Measurements from ENCODE around the gene ZDHHC1. TPM values are rescaled to one million over a fixed set of nuclear protein-coding genes. Genes with fewer than 3 reads are reported as not detected.

ZDHHC1 gene, protein sequence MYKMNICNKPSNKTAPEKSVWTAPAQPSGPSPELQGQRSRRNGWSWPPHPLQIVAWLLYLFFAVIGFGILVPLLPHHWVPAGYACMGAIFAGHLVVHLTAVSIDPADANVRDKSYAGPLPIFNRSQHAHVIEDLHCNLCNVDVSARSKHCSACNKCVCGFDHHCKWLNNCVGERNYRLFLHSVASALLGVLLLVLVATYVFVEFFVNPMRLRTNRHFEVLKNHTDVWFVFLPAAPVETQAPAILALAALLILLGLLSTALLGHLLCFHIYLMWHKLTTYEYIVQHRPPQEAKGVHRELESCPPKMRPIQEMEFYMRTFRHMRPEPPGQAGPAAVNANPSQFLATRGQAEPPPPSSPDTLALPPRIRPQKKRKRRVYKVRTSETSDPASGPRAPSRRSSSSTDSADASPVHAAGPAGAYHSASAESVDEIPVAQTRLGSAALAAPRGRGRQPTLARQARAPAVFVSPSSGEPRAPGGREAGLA
- total RNA-seq = under 1 TPM; 0.36 to 0.40 TPM

DNA sequence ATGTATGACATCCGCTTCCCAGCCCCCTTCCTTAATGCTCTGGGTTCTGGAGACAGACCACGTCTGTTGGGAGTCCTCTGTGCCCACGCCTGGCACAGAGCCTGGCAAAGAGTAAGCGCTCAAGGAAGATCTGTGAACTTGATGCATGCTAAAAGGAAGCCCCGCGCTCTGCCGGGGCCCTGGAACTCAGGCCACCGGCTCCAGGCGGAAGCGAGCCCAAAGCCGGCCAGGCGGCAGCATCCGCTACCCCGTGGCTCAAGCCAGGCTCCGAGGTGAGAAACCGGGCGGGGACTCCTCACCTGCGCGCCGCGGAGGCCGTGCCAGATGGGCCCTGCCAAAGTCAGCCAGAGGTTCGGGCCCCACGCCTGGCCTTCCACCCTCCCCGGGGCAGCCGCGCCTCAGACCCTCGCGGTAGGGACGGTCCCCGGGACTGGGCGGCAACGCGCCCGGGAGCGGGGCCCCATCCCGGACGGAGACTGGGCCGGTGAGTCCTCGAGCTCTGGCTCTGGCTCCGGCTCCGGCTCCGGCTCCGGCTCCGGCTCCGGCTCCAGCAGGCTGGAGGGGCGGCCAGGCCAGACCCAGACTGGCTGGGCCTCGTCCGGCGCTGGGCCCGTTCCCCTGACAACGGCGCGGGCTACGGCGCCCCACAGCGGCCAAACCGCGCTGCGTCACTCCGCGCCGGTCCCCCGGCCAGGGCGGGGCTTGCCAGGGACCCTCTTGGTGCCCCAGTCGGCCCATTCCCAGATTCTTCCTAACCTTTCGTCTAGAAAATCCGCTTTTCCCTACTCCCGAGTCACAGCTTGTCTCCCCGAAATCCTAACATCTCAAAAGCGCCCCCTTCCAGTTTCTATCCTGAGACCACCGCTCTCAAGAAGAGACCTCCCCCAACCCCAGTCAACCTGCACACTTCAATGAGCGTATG lies at the start of gene ZDHHC1:
Gene ZDHHC1 (minus strand): TSS at position 606 of the 922 bp plus-strand sequence. CDS start 8,702 bp downstream, outside the sequence.
- Mint-ChIP-seq H3K36me3 (no peaks in the 10 kb centered on the region), H3K27me3 (peaks cover 40% of the 10 kb centered on the region), H3K27ac (peak within 1 kb of the TSS; percentile 31), H3K4me3 (peak within 1 kb of the TSS; percentile 65), H3K9me3 (no peaks in the 10 kb centered on the region), H3K4me1 (peaks cover 6% of the 10 kb centered on the region)
- POLR2A ChIA-PET = interaction anchor here (1.5 kb wide), 1 partner anchor 12 kb away, joined by 4 read pairs; no protein-coding TSS in a partner anchor
- ATAC-seq (ENCODE audit: low read depth) (peak; percentile 82), DNase-seq (peak; percentile 78)

- DNase-seq (no peak), ATAC-seq (ENCODE audit: low read depth) (no peak)
- no peak overlapping the region for H3K4me3 Mint-ChIP-seq
- POLR2A ChIA-PET = no interaction called here
- H3K36me3 Mint-ChIP-seq = no peaks in the 10 kb centered on the region
- H3K27ac Mint-ChIP-seq = peak overlapping the region; percentile 30
- H3K27me3 Mint-ChIP-seq = no peaks in the 10 kb centered on the region
- H3K4me1 Mint-ChIP-seq = peaks cover 5% of the 10 kb centered on the region
- no peaks in the 10 kb centered on the region for H3K9me3 Mint-ChIP-seq
These were observed 48.3 kb upstream of the ZDHHC1 start for GRCh38 chr16:67464565-67464964.

GRCh38 chr16:67463691-67464090 lies 47.4 kb upstream of the ZDHHC1 start:
- H3K4me3 Mint-ChIP-seq = no peak overlapping the region
- DNase-seq (no peak), ATAC-seq (ENCODE audit: low read depth) (no peak)
- POLR2A ChIA-PET = no interaction called here
- no peaks in the 10 kb centered on the region for H3K27me3 Mint-ChIP-seq
- H3K9me3 Mint-ChIP-seq = no peaks in the 10 kb centered on the region
- H3K27ac Mint-ChIP-seq = no peak overlapping the region
- peaks cover 6% of the 10 kb centered on the region for H3K4me1 Mint-ChIP-seq
- H3K36me3 Mint-ChIP-seq = no peaks in the 10 kb centered on the region

DNA sequence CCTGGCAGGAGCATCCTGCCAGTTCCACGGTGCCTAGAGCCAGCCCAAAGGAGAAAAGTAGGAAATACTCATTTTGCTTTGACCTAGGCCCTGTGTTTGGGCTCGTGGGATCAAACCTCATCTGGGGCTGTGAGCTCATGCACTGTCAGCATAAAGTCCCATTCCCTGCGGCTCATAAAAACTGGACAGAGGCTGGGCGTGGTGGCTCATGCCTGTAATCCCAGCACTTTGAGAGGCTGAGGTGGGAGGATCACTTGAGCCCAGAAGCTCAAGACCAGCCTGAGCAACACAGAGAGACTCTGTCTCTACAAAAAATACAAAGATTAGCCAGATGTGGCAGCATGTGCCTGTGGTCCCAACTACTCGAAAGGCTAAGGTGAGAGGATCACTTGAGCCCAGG lies 46.8 kb upstream of the ZDHHC1 start:
- Mint-ChIP-seq H3K27ac (no peak overlapping the region), H3K36me3 (no peaks in the 10 kb centered on the region), H3K9me3 (no peaks in the 10 kb centered on the region), H3K4me1 (peaks cover 8% of the 10 kb centered on the region), H3K4me3 (no peak overlapping the region), H3K27me3 (no peaks in the 10 kb centered on the region)
- ATAC-seq (ENCODE audit: low read depth) (no peak), DNase-seq (no peak)
- POLR2A ChIA-PET = interaction anchor here (0.7 kb wide), 1 partner anchor 35 kb away, joined by 3 read pairs; no protein-coding TSS in a partner anchor

DNA sequence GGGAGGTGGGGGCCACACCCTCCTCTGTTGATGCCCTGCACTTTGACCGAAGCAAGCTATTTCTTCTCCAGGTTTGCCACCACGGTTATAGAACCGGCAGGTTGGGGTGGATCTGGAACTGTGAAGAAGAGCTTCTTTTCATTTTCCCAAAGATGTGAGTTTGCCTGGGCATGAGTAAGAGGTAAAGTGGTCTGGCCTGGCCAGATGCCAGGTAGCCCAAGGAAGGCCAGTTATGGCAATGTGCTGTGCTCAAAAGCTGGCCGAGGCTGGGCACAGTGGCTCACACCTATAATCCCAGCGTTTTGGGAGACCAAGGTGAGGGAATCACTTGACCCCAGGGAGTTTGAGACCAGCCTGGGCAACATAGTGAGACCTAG lies 46.0 kb upstream of the ZDHHC1 start:
- ATAC-seq (ENCODE audit: low read depth) (no peak), DNase-seq (no peak)
- no peaks in the 10 kb centered on the region for H3K9me3 Mint-ChIP-seq
- H3K4me1 Mint-ChIP-seq = peaks cover 8% of the 10 kb centered on the region
- POLR2A ChIA-PET = no interaction called here
- H3K27me3 Mint-ChIP-seq = no peaks in the 10 kb centered on the region
- H3K27ac Mint-ChIP-seq = no peak overlapping the region
- H3K4me3 Mint-ChIP-seq = no peak overlapping the region
- H3K36me3 Mint-ChIP-seq = no peaks in the 10 kb centered on the region

DNA sequence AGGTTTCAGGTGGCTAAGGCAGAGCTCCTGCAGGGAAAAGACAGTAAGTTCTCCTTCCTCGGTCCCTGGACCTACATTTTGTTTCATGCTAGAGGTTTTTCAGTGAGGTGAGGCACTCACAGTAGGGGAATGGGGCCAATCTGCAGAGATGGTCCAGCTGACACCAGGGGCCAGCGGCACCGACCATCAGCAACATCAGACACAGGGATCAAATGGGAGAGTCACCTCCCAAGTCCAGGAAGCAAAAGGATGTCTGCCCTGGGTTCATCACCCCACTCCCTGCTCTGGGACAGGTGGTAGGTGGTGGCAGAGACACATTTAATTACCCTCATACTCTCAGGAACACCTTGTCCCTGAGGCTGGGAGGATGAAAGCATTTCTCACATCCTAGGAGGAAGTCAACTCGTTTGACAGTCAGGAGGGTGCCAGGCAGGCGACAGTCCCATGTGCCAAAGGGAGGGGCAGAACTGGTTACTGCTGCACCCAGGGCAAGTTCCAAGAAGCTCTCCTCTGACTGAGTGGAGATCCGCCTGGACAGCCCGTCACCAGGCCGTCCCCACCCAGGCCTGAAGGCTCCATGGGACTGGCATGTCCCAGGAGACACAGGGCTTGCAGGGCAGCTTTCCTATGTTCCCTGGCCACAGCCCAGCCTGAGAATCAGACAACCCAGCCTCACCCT lies 45.5 kb upstream of the ZDHHC1 start:
- Mint-ChIP-seq H3K36me3 (no peaks in the 10 kb centered on the region), H3K27ac (no peak overlapping the region), H3K4me1 (peaks cover 13% of the 10 kb centered on the region), H3K27me3 (no peaks in the 10 kb centered on the region), H3K9me3 (no peaks in the 10 kb centered on the region), H3K4me3 (no peak overlapping the region)
- POLR2A ChIA-PET = no interaction called here
- DNase-seq = no peak
- no peak for ATAC-seq (ENCODE audit: low read depth)

- POLR2A ChIA-PET = no interaction called here
- Mint-ChIP-seq H3K4me3 (no peak overlapping the region), H3K36me3 (no peaks in the 10 kb centered on the region), H3K4me1 (peaks cover 20% of the 10 kb centered on the region), H3K27ac (no peak overlapping the region), H3K27me3 (no peaks in the 10 kb centered on the region), H3K9me3 (no peaks in the 10 kb centered on the region)
- DNase-seq (no peak), ATAC-seq (ENCODE audit: low read depth) (no peak)
These were observed 44.7 kb upstream of the ZDHHC1 start for GRCh38 chr16:67460961-67461360.

DNA sequence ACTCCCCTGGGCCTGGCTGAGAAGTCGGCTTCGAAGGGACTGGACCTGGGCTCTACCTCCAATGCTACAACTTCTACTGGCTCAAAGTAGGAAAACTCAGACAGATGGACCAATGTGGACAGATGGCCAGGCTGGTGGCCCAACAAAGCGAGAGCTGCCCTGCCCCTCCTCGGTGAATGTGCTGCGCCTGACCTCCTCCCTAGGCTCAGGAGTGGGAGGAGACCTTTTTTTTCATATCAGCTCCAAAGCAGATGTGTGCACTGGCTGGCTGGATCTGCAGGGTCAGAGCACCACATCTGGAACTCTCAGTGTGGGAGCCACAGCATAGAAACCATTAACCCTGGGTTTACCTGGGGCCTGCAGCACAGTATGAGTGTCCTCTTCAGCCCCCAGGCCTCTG lies 43.9 kb upstream of the ZDHHC1 start:
- Mint-ChIP-seq H3K36me3 (no peaks in the 10 kb centered on the region), H3K4me1 (peaks cover 20% of the 10 kb centered on the region), H3K4me3 (no peak overlapping the region), H3K9me3 (no peaks in the 10 kb centered on the region), H3K27ac (no peak overlapping the region), H3K27me3 (no peaks in the 10 kb centered on the region)
- no peak for DNase-seq
- POLR2A ChIA-PET = no interaction called here
- ATAC-seq (ENCODE audit: low read depth) = no peak

DNA sequence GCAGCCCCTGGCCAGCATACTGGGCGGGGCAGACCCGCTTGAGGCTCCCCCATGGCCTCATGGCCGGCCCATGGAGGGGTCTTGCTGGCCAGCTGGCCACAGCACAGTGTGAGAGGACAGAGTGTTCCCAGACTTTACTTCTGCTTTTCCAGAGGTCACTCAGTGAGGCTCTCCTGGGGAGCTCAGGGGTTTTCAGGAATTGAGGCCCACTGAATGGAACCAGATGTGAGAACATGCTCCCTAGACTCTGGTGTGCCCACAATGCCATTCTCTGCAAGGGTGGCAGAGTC lies 43.5 kb upstream of the ZDHHC1 start:
- POLR2A ChIA-PET = no interaction called here
- peaks cover 20% of the 10 kb centered on the region for H3K4me1 Mint-ChIP-seq
- H3K27ac Mint-ChIP-seq = no peak overlapping the region
- no peaks in the 10 kb centered on the region for H3K27me3 Mint-ChIP-seq
- H3K9me3 Mint-ChIP-seq = no peaks in the 10 kb centered on the region
- H3K36me3 Mint-ChIP-seq = no peaks in the 10 kb centered on the region
- no peak for DNase-seq
- no peak overlapping the region for H3K4me3 Mint-ChIP-seq
- no peak for ATAC-seq (ENCODE audit: low read depth)

GRCh38 chr16:67459066-67459860 lies 43.0 kb upstream of the ZDHHC1 start:
- no peaks in the 10 kb centered on the region for H3K27me3 Mint-ChIP-seq
- H3K4me1 Mint-ChIP-seq = peaks cover 20% of the 10 kb centered on the region
- no peaks in the 10 kb centered on the region for H3K36me3 Mint-ChIP-seq
- H3K4me3 Mint-ChIP-seq = no peak overlapping the region
- no peak overlapping the region for H3K27ac Mint-ChIP-seq
- DNase-seq (no peak), ATAC-seq (ENCODE audit: low read depth) (no peak)
- no peaks in the 10 kb centered on the region for H3K9me3 Mint-ChIP-seq
- POLR2A ChIA-PET = no interaction called here

DNA sequence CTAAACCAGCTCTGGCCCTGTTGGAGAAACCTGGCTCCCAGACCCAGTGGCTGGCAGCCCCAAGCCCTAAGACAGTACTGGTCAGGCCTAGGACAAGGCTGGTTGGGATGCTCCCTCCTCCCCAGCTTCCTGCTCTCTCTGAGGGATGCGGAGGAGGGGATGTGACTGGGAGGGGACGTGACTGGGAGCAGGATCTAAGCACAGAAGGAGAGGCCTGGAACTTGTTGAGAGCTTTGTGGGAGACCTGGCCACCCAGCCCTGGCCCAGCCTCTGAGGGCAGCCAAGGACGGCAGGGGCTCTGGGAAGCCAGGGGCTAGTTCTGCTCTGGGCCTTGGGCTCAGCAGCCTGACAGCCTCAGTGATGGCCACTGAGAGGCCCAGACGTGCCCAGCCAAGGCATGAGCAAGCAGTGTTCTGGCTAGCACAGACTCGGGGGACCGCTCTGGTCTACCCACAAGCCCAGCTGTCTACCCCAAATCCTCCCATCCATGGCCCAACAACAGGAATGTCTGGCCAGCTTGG lies 41.9 kb upstream of the ZDHHC1 start:
- no peaks in the 10 kb centered on the region for H3K36me3 Mint-ChIP-seq
- H3K4me1 Mint-ChIP-seq = peaks cover 20% of the 10 kb centered on the region

GRCh38 chr16:67457611-67458010 lies 41.3 kb upstream of the ZDHHC1 start:
- Mint-ChIP-seq H3K27me3 (no peaks in the 10 kb centered on the region), H3K9me3 (no peaks in the 10 kb centered on the region), H3K36me3 (no peaks in the 10 kb centered on the region)

More for the DNA sequence above, 41.9 kb upstream of the ZDHHC1 start:
- no peak overlapping the region for H3K4me3 Mint-ChIP-seq
- no peak for ATAC-seq (ENCODE audit: low read depth)
- no peak for DNase-seq
- H3K27me3 Mint-ChIP-seq = no peaks in the 10 kb centered on the region
- H3K9me3 Mint-ChIP-seq = no peaks in the 10 kb centered on the region
- H3K27ac Mint-ChIP-seq = no peak overlapping the region
- POLR2A ChIA-PET = no interaction called here

More at GRCh38 chr16:67457611-67458010, 41.3 kb upstream of the ZDHHC1 start:
- DNase-seq (no peak), ATAC-seq (ENCODE audit: low read depth) (no peak)
- Mint-ChIP-seq H3K4me3 (no peak overlapping the region), H3K4me1 (peaks cover 20% of the 10 kb centered on the region), H3K27ac (peak overlapping the region; percentile 34)
- POLR2A ChIA-PET = no interaction called here

Measured in activated naive CD8-positive, alpha-beta T cell treated with anti-CD3 and anti-CD28 coated beads, Interleukin-2, amount 10 ng/mL, durations not matched to agents 7 days and 5 days (primary cell).